22Rv1 (cell line): ENCODE data around the gene DTNB.

Experiments used
- CTCF ChIP-seq: fragments of 450-650 bp; IDR thresholded peaks from 2 replicates; pipeline ENCODE4 v1.5.1; 2017; ENCODE audit warnings: mild to moderate bottlenecking
- ZFX ChIP-seq: fragments of 450-650 bp; IDR thresholded peaks from 2 replicates; pipeline ENCODE4 v1.6.1; 2017; ENCODE audit warnings: antibody characterized with exemption, borderline replicate concordance

GRCh38 chr2:25341753-25342371, 331.5 kb downstream of the DTNB start, which contains the start of gene DNMT3A:
- TF ChIP-seq CTCF (no peak), ZFX (no peak)
